ENCODE measurements around the gene MAP3K12.

MAP3K12 gene

DNA sequence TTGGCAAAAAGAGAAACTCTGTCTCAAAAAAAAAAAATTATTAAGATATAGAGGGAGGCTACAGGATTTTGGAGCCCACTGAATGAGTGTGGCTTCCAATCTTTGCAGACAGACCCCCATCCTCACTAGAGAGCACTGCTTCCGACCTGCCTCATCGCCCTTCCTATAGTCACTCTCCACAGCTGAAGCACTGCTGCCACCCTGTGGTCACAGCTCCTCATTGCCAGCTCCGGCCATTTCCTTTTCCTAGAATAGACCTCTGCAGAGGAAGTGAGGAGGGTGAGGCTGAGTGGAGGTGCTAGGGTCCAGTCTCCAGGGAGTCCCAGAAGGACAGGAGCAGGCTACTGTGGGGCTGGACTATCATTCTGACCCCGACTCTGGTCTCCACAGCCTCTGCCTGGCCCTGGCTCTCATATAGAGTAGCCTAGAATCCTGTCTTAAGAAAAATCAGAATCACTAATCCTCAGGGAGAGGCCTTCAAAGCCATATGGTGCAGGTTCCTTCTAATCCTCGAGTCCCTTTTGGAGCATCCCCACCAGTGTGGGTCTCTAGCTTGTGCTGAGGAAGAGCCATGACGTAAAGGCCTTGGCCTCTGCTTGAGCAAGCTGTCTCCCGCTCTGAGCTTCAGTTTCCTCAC, 9.4 kb upstream of the MAP3K12 start:
- Histone ChIP-seq H3K27me3 (ENCODE audit: control insufficient read depth in 1 of 2, insufficient read depth in 2 of 2, low read length in 2 of 2) (no peaks in the 10 kb centered on the region), H3K36me3 (ENCODE audit: control insufficient read depth in 2 of 2, insufficient read depth in 2 of 2, low read length in 2 of 2) (peaks cover 35 to 47% of the 10 kb centered on the region in 2 donors), H3K4me3 (ENCODE audit: low read length in 2 of 2) (no peak overlapping the region), H3K4me1 (ENCODE audit: control insufficient read depth, insufficient read depth, low read length) (peaks cover 6% of the 10 kb centered on the region), H3K9me3 (ENCODE audit: control insufficient read depth in 2 of 2, low read length in 2 of 2) (no peaks in the 10 kb centered on the region), H3K27ac (ENCODE audit: low read length) (no peak overlapping the region), H3K9ac (ENCODE audit: low read length in 2 of 2) (peak overlapping the region in 1 of 2 donors; percentile 42)

DNA sequence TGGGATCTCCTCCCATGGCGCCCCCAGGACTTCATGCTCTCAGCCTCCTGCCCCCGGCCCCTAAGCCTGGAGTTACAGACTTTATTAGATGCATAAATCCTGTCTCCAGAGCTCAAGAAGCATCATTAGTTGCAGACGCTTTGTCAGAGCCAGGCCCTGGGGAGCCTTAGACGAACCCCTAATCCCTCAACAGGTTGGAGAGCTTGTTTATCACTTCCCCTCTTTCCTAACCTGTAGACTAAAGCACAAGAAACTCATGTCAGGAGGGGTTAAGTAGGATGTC, 8.3 kb upstream of the MAP3K12 start:
- no peaks in the 10 kb centered on the region for H3K27me3 ChIP-seq (ENCODE audit: control insufficient read depth in 1 of 2, insufficient read depth in 2 of 2, low read length in 2 of 2)
- no peak overlapping the region for H3K27ac ChIP-seq (ENCODE audit: low read length)
- peaks cover 7% of the 10 kb centered on the region for H3K4me1 ChIP-seq (ENCODE audit: control insufficient read depth, insufficient read depth, low read length)
- H3K4me3 ChIP-seq (ENCODE audit: low read length in 2 of 2): no peak overlapping the region
- H3K9me3 ChIP-seq (ENCODE audit: control insufficient read depth in 2 of 2, low read length in 2 of 2): no peaks in the 10 kb centered on the region
- no peak overlapping the region for H3K9ac ChIP-seq (ENCODE audit: low read length in 2 of 2)
- H3K36me3 ChIP-seq (ENCODE audit: control insufficient read depth in 2 of 2, insufficient read depth in 2 of 2, low read length in 2 of 2): peaks cover 30 to 40% of the 10 kb centered on the region in 2 donors

DNA sequence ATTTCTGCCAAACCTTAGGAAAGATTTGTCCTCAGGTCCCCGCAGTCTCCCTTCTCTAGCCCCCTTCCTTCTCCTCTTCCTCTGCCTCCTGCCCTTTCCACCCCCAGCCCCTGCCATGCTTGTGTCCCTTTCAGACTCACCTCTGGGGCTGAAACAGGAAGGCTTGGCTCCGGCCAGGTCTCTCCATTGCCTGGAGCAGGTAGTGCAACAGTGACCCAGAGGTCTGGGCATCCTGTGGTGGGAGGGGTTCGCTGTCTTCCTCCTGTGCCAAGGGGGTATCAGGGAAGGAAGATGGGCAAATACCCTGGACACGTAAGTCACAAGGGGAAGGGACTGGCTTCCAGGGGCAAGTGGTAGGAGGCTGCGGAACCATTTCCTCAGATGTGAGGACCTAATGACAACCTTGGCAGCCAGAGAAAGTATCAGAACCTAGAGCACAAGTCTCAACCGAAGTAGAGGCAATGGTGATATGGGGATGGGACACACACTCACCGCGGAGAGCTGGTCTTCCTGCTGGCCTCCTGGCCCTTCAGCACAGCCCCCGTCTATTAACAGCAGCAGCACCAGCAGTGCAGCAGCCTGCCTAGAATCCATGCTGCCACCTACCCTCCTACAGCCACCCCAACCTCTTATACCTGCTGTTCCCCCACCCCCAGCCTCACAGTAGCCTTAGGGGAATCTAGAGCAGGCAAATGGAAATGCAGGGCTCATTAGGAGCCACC, 7.8 kb upstream of the MAP3K12 start, which contains the start of gene NPFF:
Gene NPFF, minus strand, starts transcription at position 604 of the 722 bp plus-strand sequence. Its CDS starts 10 bp downstream, at position 594.
- H3K4me1 ChIP-seq (ENCODE audit: control insufficient read depth, insufficient read depth, low read length): peaks cover 12% of the 10 kb centered on the region
- H3K27ac ChIP-seq (ENCODE audit: low read length): no peak within 1 kb of the TSS
- peaks cover 25 to 35% of the 10 kb centered on the region in 2 donors for H3K36me3 ChIP-seq (ENCODE audit: control insufficient read depth in 2 of 2, insufficient read depth in 2 of 2, low read length in 2 of 2)
- H3K27me3 ChIP-seq (ENCODE audit: control insufficient read depth in 1 of 2, insufficient read depth in 2 of 2, low read length in 2 of 2): no peaks in the 10 kb centered on the region
- H3K9me3 ChIP-seq (ENCODE audit: control insufficient read depth in 2 of 2, low read length in 2 of 2): no peaks in the 10 kb centered on the region
- no peak within 1 kb of the TSS for H3K9ac ChIP-seq (ENCODE audit: low read length in 2 of 2)
- H3K4me3 ChIP-seq (ENCODE audit: low read length in 2 of 2): no peak within 1 kb of the TSS

DNA sequence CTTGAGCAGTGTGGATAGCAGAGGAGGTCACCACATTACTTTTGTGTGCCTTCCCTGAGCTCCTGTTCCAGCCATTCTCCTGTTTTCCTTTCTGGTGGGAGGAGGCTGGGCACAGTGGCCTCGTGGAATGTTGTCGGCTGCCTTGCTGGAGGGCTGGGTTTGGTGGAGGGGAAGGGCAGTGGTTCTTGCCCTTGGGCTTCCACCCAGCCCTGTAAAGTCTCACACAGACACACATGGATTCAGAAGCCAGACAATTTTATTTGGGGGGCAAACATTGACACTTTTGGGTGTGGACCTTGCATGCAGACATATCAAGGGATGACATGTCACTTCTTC, 7.2 kb upstream of the MAP3K12 start:
- no peaks in the 10 kb centered on the region for H3K9me3 ChIP-seq (ENCODE audit: control insufficient read depth in 2 of 2, low read length in 2 of 2)
- H3K27ac ChIP-seq (ENCODE audit: low read length): no peak overlapping the region
- H3K4me1 ChIP-seq (ENCODE audit: control insufficient read depth, insufficient read depth, low read length): peaks cover 18% of the 10 kb centered on the region
- H3K4me3 ChIP-seq (ENCODE audit: low read length in 2 of 2): no peak overlapping the region
- H3K9ac ChIP-seq (ENCODE audit: low read length in 2 of 2): no peak overlapping the region
- no peaks in the 10 kb centered on the region for H3K27me3 ChIP-seq (ENCODE audit: control insufficient read depth in 1 of 2, insufficient read depth in 2 of 2, low read length in 2 of 2)
- H3K36me3 ChIP-seq (ENCODE audit: control insufficient read depth in 2 of 2, insufficient read depth in 2 of 2, low read length in 2 of 2): peaks cover 19 to 29% of the 10 kb centered on the region in 2 donors

DNA sequence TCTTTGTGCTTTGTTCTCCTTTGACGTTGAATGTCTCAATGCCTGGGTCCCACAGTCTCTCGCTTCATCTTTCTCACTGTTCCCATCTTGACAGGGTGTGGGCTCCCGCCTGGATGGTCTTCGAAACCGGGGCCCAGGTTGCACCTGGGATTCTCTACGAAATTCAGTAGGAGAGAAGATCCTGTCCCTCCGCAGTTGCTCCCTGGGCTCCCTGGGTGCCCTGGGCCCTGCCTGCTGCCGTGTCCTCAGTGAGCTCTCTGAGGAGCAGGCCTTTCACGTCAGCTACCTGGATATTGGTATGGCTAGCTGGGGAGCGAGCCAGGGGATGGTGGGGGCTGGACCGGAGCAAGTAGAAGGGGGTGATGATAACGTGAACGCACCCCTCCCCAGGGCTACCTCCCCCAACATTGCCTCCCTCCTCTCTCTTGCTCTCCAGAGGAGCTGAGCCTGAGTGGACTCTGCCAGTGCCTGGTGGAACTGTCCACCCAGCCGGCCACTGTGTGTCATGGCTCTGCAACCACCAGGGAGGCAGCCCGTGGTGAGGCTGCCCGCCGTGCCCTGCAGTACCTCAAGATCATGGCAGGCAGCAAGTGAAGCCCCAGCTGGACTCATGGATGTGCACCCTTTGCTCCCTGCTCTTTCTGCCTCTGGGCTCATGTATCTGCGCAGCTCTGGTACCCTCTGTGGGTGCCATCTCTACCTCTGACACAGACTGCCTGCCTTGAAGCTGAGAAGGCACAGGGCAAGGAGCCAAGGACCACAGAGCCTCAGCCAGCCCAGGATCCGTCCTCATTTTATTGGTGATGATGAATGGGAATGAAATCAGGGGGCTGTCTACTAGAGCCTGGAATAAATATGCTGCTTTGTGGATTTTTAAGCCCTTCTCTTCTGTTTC, 6.5 kb upstream of the MAP3K12 start:
- H3K4me1 ChIP-seq (ENCODE audit: control insufficient read depth, insufficient read depth, low read length): peaks cover 19% of the 10 kb centered on the region
- H3K27ac ChIP-seq (ENCODE audit: low read length): no peak overlapping the region

DNA sequence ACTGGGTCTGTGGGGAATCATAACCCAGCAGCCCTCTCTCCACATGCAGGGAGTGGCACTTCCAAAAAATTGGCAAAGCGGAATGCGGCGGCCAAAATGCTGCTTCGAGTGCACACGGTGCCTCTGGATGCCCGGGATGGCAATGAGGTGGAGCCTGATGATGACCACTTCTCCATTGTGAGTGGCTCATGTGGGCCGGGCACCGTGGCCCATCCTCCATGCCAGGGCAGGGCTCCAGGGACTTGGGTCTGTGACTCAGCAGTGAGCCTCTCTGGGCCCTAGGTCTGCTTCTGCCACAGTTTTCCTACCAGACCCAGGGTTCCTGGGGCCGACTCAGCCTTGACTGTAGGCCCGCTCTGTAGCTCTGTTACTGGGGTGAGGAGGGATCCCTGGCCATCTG, 5.8 kb upstream of the MAP3K12 start:
- Histone ChIP-seq H3K9ac (ENCODE audit: low read length in 2 of 2) (no peak overlapping the region), H3K9me3 (ENCODE audit: control insufficient read depth in 2 of 2, low read length in 2 of 2) (no peaks in the 10 kb centered on the region), H3K27me3 (ENCODE audit: control insufficient read depth in 1 of 2, insufficient read depth in 2 of 2, low read length in 2 of 2) (no peaks in the 10 kb centered on the region), H3K27ac (ENCODE audit: low read length) (no peak overlapping the region), H3K4me3 (ENCODE audit: low read length in 2 of 2) (no peak overlapping the region), H3K36me3 (ENCODE audit: control insufficient read depth in 2 of 2, insufficient read depth in 2 of 2, low read length in 2 of 2) (peaks cover 14 to 23% of the 10 kb centered on the region in 2 donors), H3K4me1 (ENCODE audit: control insufficient read depth, insufficient read depth, low read length) (peaks cover 23% of the 10 kb centered on the region)

More for the DNA sequence above, 6.5 kb upstream of the MAP3K12 start:
- Histone ChIP-seq H3K27me3 (ENCODE audit: control insufficient read depth in 1 of 2, insufficient read depth in 2 of 2, low read length in 2 of 2) (no peaks in the 10 kb centered on the region), H3K36me3 (ENCODE audit: control insufficient read depth in 2 of 2, insufficient read depth in 2 of 2, low read length in 2 of 2) (peaks cover 19 to 27% of the 10 kb centered on the region in 2 donors), H3K9me3 (ENCODE audit: control insufficient read depth in 2 of 2, low read length in 2 of 2) (no peaks in the 10 kb centered on the region), H3K9ac (ENCODE audit: low read length in 2 of 2) (no peak overlapping the region), H3K4me3 (ENCODE audit: low read length in 2 of 2) (no peak overlapping the region)

DNA sequence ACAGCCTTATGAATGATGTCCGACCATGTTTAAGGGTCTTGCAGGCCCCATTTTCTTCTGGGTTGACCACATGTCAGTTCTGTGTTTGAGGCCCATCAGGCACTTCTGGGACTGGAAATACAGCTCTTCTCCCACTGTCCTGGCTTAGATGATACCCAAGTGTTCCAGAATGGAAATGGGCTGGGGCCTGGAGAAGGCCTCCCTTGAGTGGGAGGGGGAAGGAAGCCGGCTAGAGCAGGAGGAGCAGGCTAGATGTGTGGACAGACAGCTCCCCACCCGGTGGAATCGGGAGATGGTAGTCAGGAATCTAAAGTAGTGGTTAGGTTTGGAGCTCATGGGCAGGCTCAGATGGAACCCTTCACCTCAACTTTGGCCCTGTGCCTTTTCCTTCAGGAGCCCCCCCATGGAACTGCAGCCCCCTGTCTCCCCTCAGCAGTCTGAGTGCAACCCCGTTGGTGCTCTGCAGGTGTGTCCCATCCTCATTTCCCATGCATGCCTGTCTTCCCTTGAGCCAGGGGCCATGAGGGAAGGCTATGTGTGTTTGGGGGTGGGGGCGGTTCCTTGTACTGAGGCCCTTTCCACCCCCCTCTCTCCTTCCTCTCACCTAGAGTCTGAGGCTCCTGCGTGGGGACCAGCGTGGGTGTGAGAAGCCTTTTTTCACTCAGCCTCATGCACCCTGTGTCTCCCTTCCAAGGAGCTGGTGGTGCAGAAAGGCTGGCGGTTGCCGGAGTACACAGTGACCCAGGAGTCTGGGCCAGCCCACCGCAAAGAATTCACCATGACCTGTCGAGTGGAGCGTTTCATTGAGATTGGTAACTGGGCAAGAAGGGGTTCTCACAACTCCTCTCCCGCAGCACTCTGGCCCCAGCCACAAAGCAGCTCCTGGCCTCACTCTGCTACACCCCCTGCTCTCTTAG, 5.0 kb upstream of the MAP3K12 start:
- H3K9ac ChIP-seq (ENCODE audit: low read length in 2 of 2): no peak overlapping the region
- H3K4me1 ChIP-seq (ENCODE audit: control insufficient read depth, insufficient read depth, low read length): peaks cover 29% of the 10 kb centered on the region
- peaks cover 14 to 23% of the 10 kb centered on the region in 2 donors for H3K36me3 ChIP-seq (ENCODE audit: control insufficient read depth in 2 of 2, insufficient read depth in 2 of 2, low read length in 2 of 2)
- H3K4me3 ChIP-seq (ENCODE audit: low read length in 2 of 2): no peak overlapping the region
- no peaks in the 10 kb centered on the region for H3K9me3 ChIP-seq (ENCODE audit: control insufficient read depth in 2 of 2, low read length in 2 of 2)
- peak overlapping the region; percentile 31 for H3K27ac ChIP-seq (ENCODE audit: low read length)
- H3K27me3 ChIP-seq (ENCODE audit: control insufficient read depth in 1 of 2, insufficient read depth in 2 of 2, low read length in 2 of 2): no peaks in the 10 kb centered on the region

DNA sequence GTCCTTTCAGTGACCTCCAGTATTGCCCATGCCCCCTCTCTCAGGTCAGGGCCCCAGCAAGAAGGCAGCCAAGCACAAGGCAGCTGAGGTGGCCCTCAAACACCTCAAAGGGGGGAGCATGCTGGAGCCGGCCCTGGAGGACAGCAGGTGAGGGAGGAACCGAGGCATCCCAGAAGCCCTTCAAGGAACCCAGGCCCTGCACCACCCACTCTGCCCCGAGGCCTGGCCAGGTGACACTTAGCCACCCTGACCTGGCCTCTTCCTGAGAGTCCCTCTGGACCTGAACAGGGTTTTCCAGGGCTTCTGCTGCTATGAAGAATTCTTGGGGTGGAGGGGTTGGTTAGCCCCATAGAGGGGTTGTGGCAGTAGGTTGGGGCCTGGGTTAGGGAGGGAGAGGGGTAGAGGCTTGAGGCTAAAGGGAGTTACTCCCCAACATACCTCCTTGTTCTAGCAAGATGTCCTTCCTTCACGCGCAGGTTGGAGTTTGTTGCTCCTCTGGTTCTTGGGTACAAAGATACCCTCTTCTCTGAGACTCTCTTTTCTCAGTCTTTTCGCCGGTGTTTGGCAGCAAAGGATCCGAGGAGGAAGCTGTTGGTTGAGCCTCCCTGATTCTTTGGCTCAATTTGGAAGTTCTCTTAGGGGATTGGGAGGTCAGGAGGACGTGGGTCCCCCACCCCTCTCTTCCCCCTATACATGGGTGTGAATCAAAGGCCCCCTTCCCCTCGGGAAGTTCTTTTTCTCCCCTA, 3.9 kb upstream of the MAP3K12 start:
- Histone ChIP-seq H3K27me3 (ENCODE audit: control insufficient read depth in 1 of 2, insufficient read depth in 2 of 2, low read length in 2 of 2) (no peaks in the 10 kb centered on the region), H3K4me3 (ENCODE audit: low read length in 2 of 2) (no peak overlapping the region), H3K9me3 (ENCODE audit: control insufficient read depth in 2 of 2, low read length in 2 of 2) (no peaks in the 10 kb centered on the region), H3K4me1 (ENCODE audit: control insufficient read depth, insufficient read depth, low read length) (peaks cover 36% of the 10 kb centered on the region), H3K36me3 (ENCODE audit: control insufficient read depth in 2 of 2, insufficient read depth in 2 of 2, low read length in 2 of 2) (peaks cover 14 to 23% of the 10 kb centered on the region in 2 donors), H3K9ac (ENCODE audit: low read length in 2 of 2) (peak overlapping the region in 1 of 2 donors; percentile 6), H3K27ac (ENCODE audit: low read length) (no peak overlapping the region)

DNA sequence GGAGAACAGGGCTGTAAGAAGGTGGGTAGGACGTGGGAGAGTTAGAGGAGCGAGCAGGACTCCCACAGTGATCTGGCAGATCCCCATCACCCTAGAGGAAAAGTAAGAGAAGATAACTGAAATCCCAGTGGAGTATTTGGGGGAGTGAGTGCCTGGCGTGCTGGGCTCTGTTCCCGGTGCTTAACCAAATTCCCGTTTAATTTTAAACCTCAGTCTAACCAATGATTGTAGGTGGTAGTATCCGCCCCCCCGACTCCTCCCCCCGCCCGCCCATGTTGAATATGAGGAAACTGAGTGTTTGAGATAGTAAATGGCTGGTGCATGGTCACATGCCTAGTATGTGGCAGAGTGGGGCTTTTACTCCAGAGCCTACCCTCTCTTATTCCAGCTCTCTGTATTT, 3.1 kb upstream of the MAP3K12 start:
- Histone ChIP-seq H3K4me1 (ENCODE audit: control insufficient read depth, insufficient read depth, low read length) (peaks cover 36% of the 10 kb centered on the region), H3K9me3 (ENCODE audit: control insufficient read depth in 2 of 2, low read length in 2 of 2) (no peaks in the 10 kb centered on the region), H3K27ac (ENCODE audit: low read length) (peak overlapping the region; percentile 99), H3K27me3 (ENCODE audit: control insufficient read depth in 1 of 2, insufficient read depth in 2 of 2, low read length in 2 of 2) (no peaks in the 10 kb centered on the region), H3K9ac (ENCODE audit: low read length in 2 of 2) (peak overlapping the region in 1 of 2 donors; percentile 29), H3K4me3 (ENCODE audit: low read length in 2 of 2) (peak overlapping the region in 1 of 2 donors; percentile 90), H3K36me3 (ENCODE audit: control insufficient read depth in 2 of 2, insufficient read depth in 2 of 2, low read length in 2 of 2) (peaks cover 14 to 25% of the 10 kb centered on the region in 2 donors)

All from stomach smooth muscle (tissue), 2 donors.